GM06990 (cell line): ENCODE data around the gene GALNT3.

Experiments used
- DNase-seq: peaks from one replicate; pipeline ENCODE4 v3.0.0-alpha.2; 2011; ENCODE audit not compliant: insufficient read length; ENCODE audit errors: extremely low read depth
- H3K27me3 ChIP-seq: replicated peaks from 2 replicates; pipeline ENCODE4 v1.6.0; 2011; ENCODE audit warnings: low read length; ENCODE audit not compliant: control insufficient read depth, insufficient read depth
- H3K36me3 ChIP-seq: 2 replicates; pipeline ENCODE4 v1.5.1; 2011; ENCODE audit warnings: low read length; ENCODE audit not compliant: control insufficient read depth, insufficient read depth
- H3K4me3 ChIP-seq: replicated peaks from 2 replicates; pipeline ENCODE4 v1.5.1; 2011; ENCODE audit warnings: low read depth, mild to moderate bottlenecking, control low read depth, low read length
- TF ChIP-seq, protein P1 (sequence below): IDR thresholded peaks from 2 replicates; pipeline ENCODE4 v1.5.1; 2011; ENCODE audit warnings: low read length, control low read depth, mild to moderate bottlenecking, inconsistent platforms; ENCODE audit not compliant: insufficient read depth, poor library complexity, severe bottlenecking

The GALNT3 gene

DNA sequence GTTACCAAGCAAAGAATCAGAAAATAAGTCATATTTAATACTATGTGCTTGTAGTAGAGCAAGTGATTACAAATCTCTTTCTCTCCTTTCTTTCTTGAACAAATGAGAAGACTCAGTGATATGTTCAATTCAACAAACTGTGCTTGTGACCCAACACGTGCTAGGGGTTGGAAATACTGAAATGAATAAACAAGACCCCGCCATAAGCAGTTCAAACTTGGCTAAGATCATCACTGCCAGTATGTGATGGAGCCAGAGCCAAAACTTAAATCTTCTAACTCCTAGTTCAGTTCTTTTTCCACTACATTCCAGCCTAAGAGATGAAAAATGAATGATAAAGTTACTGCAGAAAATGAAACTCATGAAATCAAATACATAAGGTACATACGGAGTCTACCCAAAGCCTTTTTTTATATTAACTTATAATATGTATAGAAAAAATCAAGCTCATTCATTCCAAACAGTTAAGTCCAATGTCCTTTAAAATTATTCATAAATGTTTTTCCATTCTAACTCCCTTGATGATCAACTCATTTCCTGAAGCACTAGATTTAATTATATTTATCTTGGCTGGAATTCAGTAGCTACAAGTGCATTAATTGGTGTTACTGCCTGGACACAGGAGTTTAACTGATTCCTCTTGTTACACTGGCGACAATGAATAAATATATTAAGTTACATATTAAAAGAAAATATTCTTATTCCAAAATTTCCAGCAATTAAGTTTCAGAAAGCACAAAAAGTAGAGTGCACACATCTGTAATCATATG, 36.0 kb downstream of the GALNT3 start:
- Histone ChIP-seq H3K27me3 (no peaks in the 10 kb centered on the region), H3K4me3 (no peak overlapping the region), H3K36me3 (no peaks in the 10 kb centered on the region)
- TF ChIP-seq, protein P1, sequence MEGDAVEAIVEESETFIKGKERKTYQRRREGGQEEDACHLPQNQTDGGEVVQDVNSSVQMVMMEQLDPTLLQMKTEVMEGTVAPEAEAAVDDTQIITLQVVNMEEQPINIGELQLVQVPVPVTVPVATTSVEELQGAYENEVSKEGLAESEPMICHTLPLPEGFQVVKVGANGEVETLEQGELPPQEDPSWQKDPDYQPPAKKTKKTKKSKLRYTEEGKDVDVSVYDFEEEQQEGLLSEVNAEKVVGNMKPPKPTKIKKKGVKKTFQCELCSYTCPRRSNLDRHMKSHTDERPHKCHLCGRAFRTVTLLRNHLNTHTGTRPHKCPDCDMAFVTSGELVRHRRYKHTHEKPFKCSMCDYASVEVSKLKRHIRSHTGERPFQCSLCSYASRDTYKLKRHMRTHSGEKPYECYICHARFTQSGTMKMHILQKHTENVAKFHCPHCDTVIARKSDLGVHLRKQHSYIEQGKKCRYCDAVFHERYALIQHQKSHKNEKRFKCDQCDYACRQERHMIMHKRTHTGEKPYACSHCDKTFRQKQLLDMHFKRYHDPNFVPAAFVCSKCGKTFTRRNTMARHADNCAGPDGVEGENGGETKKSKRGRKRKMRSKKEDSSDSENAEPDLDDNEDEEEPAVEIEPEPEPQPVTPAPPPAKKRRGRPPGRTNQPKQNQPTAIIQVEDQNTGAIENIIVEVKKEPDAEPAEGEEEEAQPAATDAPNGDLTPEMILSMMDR = no peak
- no peak for DNase-seq

DNA sequence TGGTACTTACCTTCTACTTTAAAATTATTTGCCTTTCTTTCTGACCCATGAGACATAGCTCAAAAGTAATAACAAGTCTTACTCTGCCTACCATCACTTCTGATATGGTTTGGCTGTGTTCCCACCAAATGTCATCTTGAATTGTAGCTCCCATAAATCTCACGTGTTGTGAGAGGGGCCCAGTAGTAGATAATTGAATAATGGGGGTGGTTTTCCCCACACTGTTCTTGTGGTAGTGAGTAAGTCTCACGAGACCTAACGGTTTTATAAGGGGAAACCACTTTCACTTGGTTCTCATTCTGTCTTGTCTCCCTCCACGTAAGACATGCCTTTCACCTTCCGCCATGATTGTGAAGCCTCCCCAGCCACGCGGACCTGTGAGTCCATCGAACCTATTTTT, 47.5 kb downstream of the GALNT3 start:
- TF ChIP-seq, protein P1 = no peak
- H3K36me3 ChIP-seq = no peaks in the 10 kb centered on the region
- no peaks in the 10 kb centered on the region for H3K27me3 ChIP-seq
- DNase-seq = no peak
- H3K4me3 ChIP-seq = no peak overlapping the region

DNA sequence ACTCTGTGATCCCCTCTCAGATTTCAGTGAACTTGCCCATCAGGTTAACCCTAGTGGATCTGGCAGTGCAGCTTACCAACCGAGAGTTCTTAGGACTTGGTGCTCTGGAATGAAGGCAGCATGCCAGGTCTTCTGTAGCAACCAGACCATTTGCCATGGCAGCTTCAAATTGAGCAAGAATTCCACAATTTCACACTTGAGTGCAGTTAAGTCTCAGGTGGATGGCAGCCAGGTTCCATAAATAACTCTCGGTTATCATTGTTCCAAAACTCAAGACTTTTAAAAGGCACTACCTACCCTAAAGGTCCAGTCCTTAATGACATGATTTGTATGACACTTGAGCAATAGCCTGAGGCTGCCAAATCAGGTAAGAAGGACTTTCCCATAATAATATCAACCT, 48.1 kb downstream of the GALNT3 start:
- TF ChIP-seq, protein P1 = no peak
- no peaks in the 10 kb centered on the region for H3K36me3 ChIP-seq
- no peak for DNase-seq
- no peak overlapping the region for H3K4me3 ChIP-seq
- H3K27me3 ChIP-seq = no peaks in the 10 kb centered on the region

DNA sequence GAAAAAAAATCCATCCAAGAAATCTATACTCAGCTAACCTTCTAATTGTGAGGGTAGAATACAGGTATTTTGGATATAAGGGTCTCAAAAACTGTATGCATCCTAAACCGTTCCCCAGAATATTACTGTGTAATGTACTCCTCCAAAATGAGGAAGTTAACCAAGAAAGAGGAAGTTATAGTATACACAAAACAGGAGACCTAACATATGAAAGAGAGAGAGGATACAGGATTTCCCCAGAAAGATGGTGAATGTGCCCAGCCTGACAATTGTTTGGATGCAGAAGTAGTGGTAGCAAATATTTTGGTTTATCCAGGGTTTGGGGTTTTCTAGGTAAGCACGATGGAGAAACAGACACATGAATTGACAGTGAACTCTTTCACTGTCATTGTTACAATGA, 50.6 kb downstream of the GALNT3 start:
- Histone ChIP-seq H3K4me3 (no peak overlapping the region), H3K36me3 (no peaks in the 10 kb centered on the region), H3K27me3 (no peaks in the 10 kb centered on the region)
- TF ChIP-seq, protein P1 = no peak
- peak; percentile 1 for DNase-seq

DNA sequence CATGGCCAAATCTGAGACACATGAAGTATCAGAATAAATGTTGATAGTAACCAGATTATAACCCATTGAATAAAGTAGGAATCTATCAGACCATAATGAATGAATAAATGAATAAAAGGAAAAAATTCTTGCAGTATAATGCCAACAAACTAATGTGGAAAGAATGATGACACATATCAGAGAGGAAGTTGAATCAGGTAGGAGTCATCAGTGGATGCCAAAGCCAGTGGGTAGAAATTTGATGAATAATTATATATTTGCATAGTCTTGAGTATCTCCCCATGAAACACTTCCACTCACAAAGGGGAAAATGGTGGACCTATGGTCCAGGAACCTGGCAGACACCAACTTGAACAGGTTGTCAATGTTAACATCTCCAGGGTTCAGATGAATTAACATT, 68.6 kb downstream of the GALNT3 start:
- H3K4me3 ChIP-seq = no peak overlapping the region
- H3K36me3 ChIP-seq = no peaks in the 10 kb centered on the region
- DNase-seq = no peak
- TF ChIP-seq, protein P1 = no peak
- no peaks in the 10 kb centered on the region for H3K27me3 ChIP-seq
